Caco-2 (cell line): Measurements from ENCODE around the gene RFPL1. TPM values are rescaled to one million over a fixed set of nuclear protein-coding genes. Genes with fewer than 3 reads are reported as not detected.

ENCODE experiments used
- BruUV-seq: library from RNA; stranded (reverse); fragments of 400-500 nt; replicated peaks from 2 replicates; lab custom pipeline; 2021; lab: Mats Ljungman, UMichigan
- CTCF ChIA-PET: fragments of 300-600 bp; sonication (Branson Sonifier 250); formaldehyde crosslinking; loops from one replicate; lab custom pipeline; 2022; ENCODE audit warnings: antibody characterized with exemption; lab: Charles Lee
- POLR2A ChIA-PET: fragments of 300-600 bp; sonication (Branson Sonifier 250); formaldehyde crosslinking; loops from one replicate; lab custom pipeline; 2022; ENCODE audit warnings: antibody characterized with exemption; lab: Charles Lee
- DNase-seq, 2 experiments: peaks; one replicate each; pipeline versions ENCODE4 v3.0.0 to v3.0.0-alpha.2; 2020 to 2022
- H3K27me3 ChIP-seq: replicated peaks from 2 replicates; pipeline ENCODE4 v1.6.0; 2011; ENCODE audit warnings: low read length; ENCODE audit not compliant: control insufficient read depth, insufficient read depth
- H3K36me3 ChIP-seq: 2 replicates; pipeline ENCODE4 v1.5.1; 2011; ENCODE audit warnings: low read length; ENCODE audit not compliant: control insufficient read depth, insufficient read depth
- H3K4me1 ChIP-seq: fragments of 250-450 bp; sonication (Bioruptor Pico); 2 replicates; pipeline ENCODE4 v1.5.1; 2020; ENCODE audit warnings: mild to moderate bottlenecking
- H3K4me3 ChIP-seq: 2 replicates; pipeline ENCODE4 v1.5.1; 2011; ENCODE audit warnings: low read depth, mild to moderate bottlenecking, control low read depth, low read length
- H3K9me3 ChIP-seq: fragments of 250-450 bp; sonication (Bioruptor Pico); 2 replicates; pipeline ENCODE4 v1.5.1; 2020; ENCODE audit warnings: mild to moderate bottlenecking, moderate library complexity
- H3K27ac Mint-ChIP-seq: one replicate; pipeline ENCODE4 v1.8.0; 2022; ENCODE audit warnings: mixed read lengths; ENCODE audit not compliant: unreplicated experiment
- H3K27me3 Mint-ChIP-seq: one replicate; pipeline ENCODE4 v1.8.0; 2022; ENCODE audit warnings: mixed read lengths; ENCODE audit not compliant: insufficient read depth, unreplicated experiment
- H3K36me3 Mint-ChIP-seq: one replicate; pipeline ENCODE4 v1.8.0; 2022; ENCODE audit warnings: mild to moderate bottlenecking, mixed read lengths; ENCODE audit not compliant: insufficient read depth, unreplicated experiment
- H3K4me1 Mint-ChIP-seq: one replicate; pipeline ENCODE4 v1.8.0; 2022; ENCODE audit warnings: low read depth, mixed read lengths; ENCODE audit not compliant: unreplicated experiment
- H3K4me3 Mint-ChIP-seq: one replicate; pipeline ENCODE4 v1.8.0; 2022; ENCODE audit warnings: mild to moderate bottlenecking, moderate library complexity, mixed read lengths; ENCODE audit not compliant: unreplicated experiment
- H3K9me3 Mint-ChIP-seq: one replicate; pipeline ENCODE4 v1.8.0; 2022; ENCODE audit warnings: mixed read lengths; ENCODE audit not compliant: unreplicated experiment
- CTCF ChIP-seq, 2 experiments: fragments of 200-600 bp in 1 of 2; IDR thresholded peaks; 1 replicate in 1 of 2; 2 replicates in 1 of 2; pipeline versions ENCODE4 v1.5.1 to v1.8.0; 2011 to 2022; ENCODE audit warnings: antibody characterized with exemption in 1 of 2, control low read depth in 1 of 2, inconsistent platforms in 1 of 2, low read depth in 1 of 2, low read length in 1 of 2, mild to moderate bottlenecking in 1 of 2, moderate library complexity in 1 of 2; ENCODE audit not compliant: insufficient read depth in 1 of 2, severe bottlenecking in 1 of 2, unreplicated experiment in 1 of 2
- intact Hi-C: fragments of 100-400 bp; cut with micrococcal nuclease; formaldehyde crosslinking; loops from one replicate; pipeline ENCODE4 v1.10.0; 2022; ENCODE audit not compliant: unreplicated experiment
- total RNA-seq: library from RNA; stranded (reverse); gene quantifications from 2 replicates; pipeline ENCODE4 v1.2.3, GENCODE V29; 2022

RFPL1 gene
- total RNA-seq, 1 experiment from 2014 or later: not detected

GRCh38 chr22:29391546-29391945 lies 46.8 kb upstream of the RFPL1 start:
- peaks cover 5% of the 10 kb centered on the region for H3K4me1 Mint-ChIP-seq
- H3K4me3 Mint-ChIP-seq: no peak overlapping the region
- Histone ChIP-seq H3K4me3 (no peak overlapping the region), H3K27me3 (no peaks in the 10 kb centered on the region), H3K4me1 (peaks cover 26% of the 10 kb centered on the region), H3K9me3 (no peaks in the 10 kb centered on the region), H3K36me3 (no peaks in the 10 kb centered on the region)
- no peak for TF ChIP-seq CTCF (IDR thresholded peaks at IDR 0.05; ENCODE audit: insufficient read depth in 1 of 2, low read depth in 1 of 2, low read length in 1 of 2, severe bottlenecking in 1 of 2, unreplicated experiment in 1 of 2)
- ChIA-PET CTCF (interaction anchor here (0.7 kb wide), 1 partner anchor 111 kb away, joined by 9 read pairs; no protein-coding TSS in a partner anchor), POLR2A (no interaction called here)
- peaks cover 13% of the 10 kb centered on the region for H3K36me3 Mint-ChIP-seq
- BruUV-seq: no TSS peak
- H3K9me3 Mint-ChIP-seq: no peaks in the 10 kb centered on the region
- H3K27ac Mint-ChIP-seq: no peak overlapping the region
- no peaks in the 10 kb centered on the region for H3K27me3 Mint-ChIP-seq
- intact Hi-C loops: no loop called here
- DNase-seq: no peak

- no peak for TF ChIP-seq CTCF (IDR thresholded peaks at IDR 0.05; ENCODE audit: insufficient read depth in 1 of 2, low read depth in 1 of 2, low read length in 1 of 2, severe bottlenecking in 1 of 2, unreplicated experiment in 1 of 2)
- no peaks in the 10 kb centered on the region for H3K9me3 ChIP-seq
- intact Hi-C loops: no loop called here
- DNase-seq: no peak
- BruUV-seq: no TSS peak
- no peak overlapping the region for H3K4me3 Mint-ChIP-seq
- peaks cover 16% of the 10 kb centered on the region for H3K4me1 ChIP-seq
- H3K36me3 Mint-ChIP-seq: peaks cover 6% of the 10 kb centered on the region
- no peaks in the 10 kb centered on the region for H3K27me3 ChIP-seq
- ChIA-PET CTCF (interaction anchor here (1.1 kb wide), 1 partner anchor 160 kb away, joined by 4 read pairs; the partner anchor contains the start of gene THOC5), POLR2A (no interaction called here)
- H3K4me1 Mint-ChIP-seq: no peaks in the 10 kb centered on the region
- H3K36me3 ChIP-seq: no peaks in the 10 kb centered on the region
- no peaks in the 10 kb centered on the region for H3K27me3 Mint-ChIP-seq
- H3K9me3 Mint-ChIP-seq: no peaks in the 10 kb centered on the region
- H3K27ac Mint-ChIP-seq: no peak overlapping the region
- H3K4me3 ChIP-seq: no peak overlapping the region
These were observed 45.3 kb upstream of the RFPL1 start for GRCh38 chr22:29393019-29393608.

GRCh38 chr22:29394931-29395581 lies 43.3 kb upstream of the RFPL1 start:
- Mint-ChIP-seq H3K36me3 (no peaks in the 10 kb centered on the region), H3K27me3 (peaks cover 3% of the 10 kb centered on the region), H3K9me3 (no peaks in the 10 kb centered on the region), H3K4me1 (peaks cover 5% of the 10 kb centered on the region), H3K27ac (no peak overlapping the region), H3K4me3 (no peak overlapping the region)
- intact Hi-C loops: loop anchor here (1.0 kb wide), 2 partner anchors 75 to 129 kb away; no protein-coding TSS in a partner anchor
- no peak overlapping the region for H3K4me3 ChIP-seq
- H3K36me3 ChIP-seq: no peaks in the 10 kb centered on the region
- peaks cover 11% of the 10 kb centered on the region for H3K4me1 ChIP-seq
- H3K27me3 ChIP-seq: no peaks in the 10 kb centered on the region
- TF ChIP-seq CTCF (IDR thresholded peaks at IDR 0.05; ENCODE audit: insufficient read depth in 1 of 2, low read depth in 1 of 2, low read length in 1 of 2, severe bottlenecking in 1 of 2, unreplicated experiment in 1 of 2): peak; percentile 80 to 83
- H3K9me3 ChIP-seq: no peaks in the 10 kb centered on the region
- peak; percentile 66 to 77 for DNase-seq
- BruUV-seq: no TSS peak
- CTCF ChIA-PET: interaction anchor here (0.7 to 2.6 kb wide), 2 partner anchors 88 to 129 kb away, joined by 5 to 9 read pairs; no protein-coding TSS in a partner anchor
- POLR2A ChIA-PET: no interaction called here
